GM21447 (cell line): ENCODE measurements around the gene MAP1B.
A peak's percentile ranks its signal among the peaks of the same experiment; 100 is the strongest.

Experiments used
- ATAC-seq: cut with Tn5 transposase; IDR thresholded peaks from one replicate; pipeline ENCODE4 v1.9.1; 2021; ENCODE audit not compliant: unreplicated experiment

The MAP1B gene

GRCh38 chr5:72187388-72188075 lies 80.3 kb downstream of the MAP1B start:
- ATAC-seq, result no peak

GRCh38 chr5:72188166-72188565 lies 80.9 kb downstream of the MAP1B start:
- no peak for ATAC-seq

DNA sequence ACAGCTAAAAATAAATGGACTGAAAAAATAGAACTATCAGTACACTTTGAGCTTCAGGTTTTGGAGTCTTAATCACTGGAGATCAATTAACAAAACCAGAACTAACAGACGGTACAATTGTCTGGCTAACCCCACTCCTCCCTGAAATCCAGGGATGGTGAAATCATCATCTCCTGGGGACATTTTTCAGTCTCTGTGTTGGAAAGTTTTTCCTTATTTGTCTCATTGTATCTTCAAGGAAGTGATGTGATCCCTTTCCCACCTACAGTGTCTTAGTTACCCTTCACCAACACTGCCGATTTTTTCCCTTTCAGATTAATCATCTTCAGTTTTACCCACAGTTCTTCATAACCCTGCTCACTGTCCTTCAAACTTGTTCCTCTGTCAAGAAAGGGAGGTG lies 81.9 kb downstream of the MAP1B start:
- ATAC-seq, result no peak

GRCh38 chr5:72191404-72191803 lies 84.1 kb downstream of the MAP1B start:
- no peak for ATAC-seq

DNA sequence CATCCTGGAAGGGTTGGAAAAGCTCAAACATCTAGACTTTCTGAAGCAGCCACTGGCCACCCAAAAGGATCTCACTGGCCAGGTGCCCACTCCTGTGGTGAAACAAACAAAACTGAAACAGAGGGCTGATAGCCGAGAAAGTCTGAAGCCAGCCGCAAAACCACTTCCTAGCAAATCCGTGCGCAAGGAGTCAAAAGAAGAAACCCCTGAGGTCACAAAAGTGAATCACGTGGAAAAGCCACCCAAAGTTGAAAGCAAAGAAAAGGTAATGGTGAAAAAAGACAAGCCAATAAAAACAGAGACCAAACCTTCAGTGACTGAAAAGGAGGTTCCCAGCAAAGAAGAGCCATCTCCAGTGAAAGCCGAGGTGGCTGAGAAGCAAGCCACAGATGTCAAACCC lies 87.6 kb downstream of the MAP1B start:
- ATAC-seq, result peak; percentile 95

DNA sequence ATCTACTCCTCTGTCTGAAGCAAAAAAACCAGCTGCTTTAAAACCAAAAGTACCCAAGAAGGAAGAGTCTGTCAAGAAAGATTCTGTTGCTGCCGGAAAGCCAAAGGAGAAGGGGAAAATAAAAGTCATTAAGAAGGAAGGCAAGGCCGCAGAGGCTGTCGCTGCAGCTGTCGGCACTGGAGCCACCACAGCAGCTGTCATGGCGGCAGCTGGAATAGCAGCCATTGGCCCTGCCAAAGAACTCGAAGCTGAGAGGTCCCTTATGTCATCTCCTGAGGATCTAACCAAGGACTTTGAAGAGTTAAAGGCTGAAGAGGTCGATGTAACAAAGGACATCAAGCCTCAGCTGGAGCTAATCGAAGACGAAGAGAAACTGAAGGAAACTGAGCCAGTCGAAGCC lies 88.3 kb downstream of the MAP1B start:
- no peak for ATAC-seq

DNA sequence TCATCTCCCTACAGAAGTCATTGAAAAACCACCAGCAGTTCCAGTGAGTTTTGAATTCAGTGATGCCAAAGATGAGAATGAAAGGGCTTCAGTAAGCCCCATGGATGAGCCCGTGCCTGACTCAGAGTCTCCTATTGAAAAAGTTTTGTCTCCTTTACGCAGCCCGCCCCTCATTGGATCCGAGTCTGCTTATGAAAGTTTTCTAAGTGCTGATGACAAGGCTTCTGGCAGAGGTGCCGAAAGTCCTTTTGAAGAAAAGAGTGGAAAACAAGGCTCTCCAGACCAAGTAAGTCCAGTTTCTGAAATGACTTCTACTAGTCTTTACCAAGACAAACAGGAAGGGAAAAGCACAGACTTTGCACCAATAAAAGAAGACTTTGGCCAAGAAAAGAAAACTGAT lies 90.1 kb downstream of the MAP1B start:
- no peak for ATAC-seq

DNA sequence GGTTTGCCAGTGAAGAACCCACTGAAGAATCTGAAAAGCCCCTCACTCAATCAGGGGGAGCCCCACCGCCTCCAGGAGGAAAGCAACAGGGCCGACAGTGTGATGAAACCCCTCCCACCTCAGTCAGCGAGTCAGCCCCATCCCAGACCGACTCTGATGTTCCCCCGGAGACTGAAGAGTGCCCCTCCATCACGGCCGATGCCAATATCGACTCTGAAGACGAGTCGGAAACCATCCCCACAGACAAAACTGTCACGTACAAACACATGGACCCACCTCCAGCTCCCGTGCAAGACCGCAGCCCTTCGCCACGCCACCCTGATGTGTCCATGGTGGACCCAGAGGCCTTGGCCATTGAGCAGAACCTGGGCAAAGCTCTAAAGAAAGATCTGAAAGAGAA lies 92.4 kb downstream of the MAP1B start:
- ATAC-seq, result no peak

DNA sequence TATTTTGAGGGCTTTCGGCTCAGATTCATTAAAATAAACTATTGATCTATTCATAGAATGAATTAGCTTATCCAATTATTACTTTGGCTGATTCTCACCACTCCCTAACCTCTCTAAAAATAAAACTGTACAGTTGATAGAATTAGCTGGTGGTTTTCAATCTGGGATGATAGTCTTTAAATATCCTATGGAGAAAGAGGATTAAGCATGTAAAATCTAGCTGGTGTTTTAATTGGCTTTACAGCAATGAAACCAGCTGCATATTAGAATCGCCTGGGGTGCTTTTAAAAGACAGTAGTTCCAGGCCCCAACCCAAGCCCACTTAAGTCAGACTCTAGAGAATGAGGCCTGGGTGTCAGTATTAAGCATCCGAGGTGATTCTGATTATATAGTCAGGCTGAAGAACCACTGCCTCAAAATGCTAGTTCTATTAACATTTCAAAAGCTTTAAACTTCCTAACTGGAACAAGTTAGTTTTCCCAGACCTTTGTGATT lies 95.1 kb downstream of the MAP1B start:
- no peak for ATAC-seq

GRCh38 chr5:72203251-72203845 lies 96.1 kb downstream of the MAP1B start:
- no peak for ATAC-seq

DNA sequence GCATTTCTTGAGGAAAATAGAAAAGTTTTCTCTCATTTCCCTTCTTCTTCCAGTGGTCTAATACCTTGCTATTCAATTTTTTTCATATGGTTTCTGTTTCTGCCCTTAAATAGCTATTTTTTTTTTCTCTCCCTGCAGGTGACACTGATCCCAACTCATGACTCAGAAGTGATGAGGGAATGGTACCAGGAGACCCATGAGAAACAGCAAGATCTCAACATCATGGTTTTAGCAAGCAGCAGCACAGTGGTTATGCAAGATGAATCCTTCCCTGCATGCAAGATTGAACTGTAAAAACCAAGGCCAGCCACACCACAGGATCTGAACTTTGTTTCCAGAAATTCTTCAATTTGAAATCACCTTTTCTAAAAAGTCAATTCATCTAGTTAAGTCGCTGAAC lies 97.7 kb downstream of the MAP1B start:
- ATAC-seq, result no peak

GRCh38 chr5:72205431-72206009 lies 98.2 kb downstream of the MAP1B start:
- ATAC-seq, result no peak

DNA sequence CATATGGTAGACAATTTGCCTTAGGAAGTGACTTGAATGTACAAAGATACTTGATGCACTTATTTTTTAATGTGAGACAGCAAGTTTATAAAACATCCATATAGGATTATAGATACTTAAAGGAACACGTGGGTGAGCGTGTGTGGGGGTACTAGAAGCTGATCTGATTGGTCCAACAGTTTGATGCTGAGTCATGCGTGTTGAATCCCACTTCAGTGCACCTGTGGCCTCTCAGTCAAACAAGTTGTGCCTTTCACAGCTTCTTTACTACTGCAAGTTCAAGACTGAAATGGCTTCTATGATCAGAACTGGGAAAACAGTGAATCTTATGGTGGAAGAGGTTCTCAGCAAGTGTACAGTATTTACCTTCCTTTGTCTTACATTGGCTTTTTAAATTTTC lies 98.9 kb downstream of the MAP1B start:
- ATAC-seq, result no peak

- no peak for ATAC-seq
Observed at GRCh38 chr5:72206994-72207393, 99.7 kb downstream of the MAP1B start.

DNA sequence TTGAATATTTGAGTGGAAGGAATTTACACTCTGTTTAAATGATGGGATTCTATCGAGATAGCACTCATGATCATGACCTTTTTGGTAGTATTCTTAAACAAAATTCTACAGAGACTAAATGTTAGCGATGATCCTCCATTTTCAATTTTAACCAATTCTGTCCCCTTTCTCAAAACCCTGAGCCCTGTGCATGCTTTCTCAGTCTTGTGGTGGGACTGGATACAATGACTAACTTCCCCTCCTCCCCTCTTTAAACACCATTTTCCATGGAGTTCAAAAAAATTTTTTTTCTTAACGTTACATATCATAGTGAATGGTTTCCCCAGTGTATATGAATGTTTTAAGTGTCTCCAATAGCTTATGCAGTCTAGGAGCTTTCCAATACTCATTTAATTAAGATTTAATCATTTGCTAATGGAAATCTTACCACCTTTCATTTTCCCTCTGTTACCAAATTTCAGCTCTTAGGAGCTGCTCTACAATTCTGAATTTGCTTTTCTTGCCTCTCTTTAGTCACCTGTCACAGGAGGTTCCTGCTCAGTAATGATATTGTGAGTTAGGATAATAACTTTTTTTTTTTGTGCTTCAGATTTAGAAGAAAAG lies 101.2 kb downstream of the MAP1B start:
- ATAC-seq, result no peak

DNA sequence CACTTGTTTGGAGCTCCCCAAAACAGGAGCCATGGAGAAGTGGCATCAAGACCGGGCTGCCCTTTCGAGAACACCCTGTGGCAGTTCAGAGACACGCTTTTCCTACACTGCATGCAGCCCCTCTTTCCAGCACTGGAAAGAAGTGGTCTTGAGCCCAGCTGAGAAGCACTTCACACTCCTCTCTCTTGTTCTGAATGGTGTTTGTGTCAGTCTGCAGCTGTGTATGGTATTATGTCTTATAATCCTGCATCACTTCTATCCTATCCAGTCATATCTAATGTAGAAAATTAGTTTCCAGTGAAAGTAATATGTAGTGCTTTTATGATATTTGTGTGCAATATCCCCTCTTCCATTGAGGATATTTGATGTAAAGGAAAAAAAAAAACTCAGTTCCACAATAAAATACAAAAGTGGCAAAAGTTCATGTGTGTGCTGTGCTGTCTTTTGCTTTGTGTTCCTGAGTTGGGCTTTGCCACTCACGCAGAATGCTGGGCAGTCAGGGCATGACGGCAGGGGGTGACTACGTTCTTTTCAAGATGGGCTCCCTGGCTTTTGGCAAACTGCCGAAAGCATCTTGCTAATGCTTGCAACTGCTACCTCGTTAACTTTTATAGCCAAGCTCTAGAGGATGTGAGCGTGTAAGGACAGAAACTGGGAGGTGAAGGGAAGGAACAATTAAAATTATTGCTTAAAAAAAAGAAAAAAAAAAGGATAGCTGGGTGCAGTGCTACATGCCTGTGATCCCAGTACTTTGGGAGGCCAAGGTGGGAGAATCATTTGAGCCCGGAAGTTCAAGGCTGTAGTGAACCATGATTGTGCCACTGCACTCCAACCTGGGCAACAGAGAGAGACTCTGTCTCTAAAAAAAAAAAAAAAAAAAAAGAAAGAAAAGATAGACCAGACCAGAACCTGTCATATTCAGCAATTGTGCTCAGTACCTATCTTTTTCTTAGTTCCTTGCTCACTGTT lies 102.2 kb downstream of the MAP1B start:
- no peak for ATAC-seq

GRCh38 chr5:72210888-72211678 lies 103.8 kb downstream of the MAP1B start:
- ATAC-seq, result no peak

DNA sequence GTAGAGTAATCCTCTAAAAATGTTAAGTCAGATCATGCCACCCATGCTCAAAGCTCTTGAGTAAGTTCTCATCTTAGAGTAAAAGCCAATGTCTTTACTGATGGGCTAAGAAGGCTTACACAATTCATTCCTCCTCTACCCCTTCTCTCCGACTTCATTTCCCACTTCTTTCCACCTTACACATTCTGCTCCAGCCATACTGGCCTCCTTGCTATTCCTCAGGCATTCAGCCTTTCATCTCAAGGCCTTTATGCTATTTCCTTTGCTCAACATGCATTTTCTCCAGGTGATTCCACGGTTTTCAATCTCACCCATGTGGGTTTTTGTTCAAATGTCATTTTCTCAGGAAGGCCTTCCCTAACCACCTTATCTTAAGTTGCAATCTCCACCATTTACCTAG lies 104.9 kb downstream of the MAP1B start:
- no peak for ATAC-seq

DNA sequence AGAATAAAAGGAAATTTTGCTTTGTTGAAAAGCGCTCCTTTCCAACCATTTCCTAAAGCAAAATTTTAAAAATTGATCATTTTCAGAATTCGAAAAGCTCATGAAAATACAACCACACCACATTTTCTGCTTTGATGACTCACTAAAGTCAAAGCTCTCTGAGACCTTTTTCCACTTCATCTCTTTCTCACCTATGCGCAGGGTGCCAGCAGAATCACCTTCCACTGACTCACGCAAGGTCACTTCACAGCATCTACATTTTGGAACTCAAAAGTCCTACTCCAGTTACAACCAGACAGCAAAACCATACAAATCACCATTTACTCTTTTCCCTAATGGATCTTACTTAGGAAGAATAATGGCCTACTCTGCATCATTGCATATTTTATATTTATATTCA lies 106.2 kb downstream of the MAP1B start:
- no peak for ATAC-seq

GRCh38 chr5:72214168-72214567 lies 106.9 kb downstream of the MAP1B start:
- no peak for ATAC-seq
